GM19328 (cell line): ENCODE measurements around the gene CTSE.
"Not testable (repeated sequence)": the region's sequence is repeated elsewhere in the genome, so short reads cannot be mapped to it uniquely, and the experiment has no call there.

Experiments used
- ATAC-seq: cut with Tn5 transposase; IDR thresholded peaks from one replicate; pipeline ENCODE4 v1.9.1; 2021; ENCODE audit warnings: mild to moderate bottlenecking, moderate library complexity; ENCODE audit not compliant: unreplicated experiment

The CTSE gene

DNA sequence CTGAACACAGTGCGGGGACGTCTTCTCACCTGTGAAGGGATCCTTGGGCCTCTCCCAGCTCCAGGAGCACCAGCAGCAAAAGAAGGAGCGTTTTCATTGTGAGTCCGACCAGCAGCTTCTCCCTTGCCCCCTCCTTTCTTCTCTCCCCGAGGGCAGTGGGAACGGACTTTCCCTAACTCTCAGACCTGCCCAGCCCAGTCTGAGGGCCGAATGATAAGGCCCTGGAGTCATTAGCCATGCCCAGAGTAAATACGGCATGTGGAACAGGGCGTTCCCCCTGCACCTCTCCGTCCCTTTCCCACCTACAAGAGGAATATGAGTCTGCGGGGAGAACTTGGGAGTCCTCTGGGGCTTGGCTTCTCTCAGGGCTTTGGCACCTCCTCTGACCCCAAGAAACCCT is at the start of gene CTSE:
Gene CTSE (minus strand): TSS at position 201 of the 400 bp plus-strand sequence. CDS start 104 bp downstream, at position 97.
- ATAC-seq, result no peak

DNA sequence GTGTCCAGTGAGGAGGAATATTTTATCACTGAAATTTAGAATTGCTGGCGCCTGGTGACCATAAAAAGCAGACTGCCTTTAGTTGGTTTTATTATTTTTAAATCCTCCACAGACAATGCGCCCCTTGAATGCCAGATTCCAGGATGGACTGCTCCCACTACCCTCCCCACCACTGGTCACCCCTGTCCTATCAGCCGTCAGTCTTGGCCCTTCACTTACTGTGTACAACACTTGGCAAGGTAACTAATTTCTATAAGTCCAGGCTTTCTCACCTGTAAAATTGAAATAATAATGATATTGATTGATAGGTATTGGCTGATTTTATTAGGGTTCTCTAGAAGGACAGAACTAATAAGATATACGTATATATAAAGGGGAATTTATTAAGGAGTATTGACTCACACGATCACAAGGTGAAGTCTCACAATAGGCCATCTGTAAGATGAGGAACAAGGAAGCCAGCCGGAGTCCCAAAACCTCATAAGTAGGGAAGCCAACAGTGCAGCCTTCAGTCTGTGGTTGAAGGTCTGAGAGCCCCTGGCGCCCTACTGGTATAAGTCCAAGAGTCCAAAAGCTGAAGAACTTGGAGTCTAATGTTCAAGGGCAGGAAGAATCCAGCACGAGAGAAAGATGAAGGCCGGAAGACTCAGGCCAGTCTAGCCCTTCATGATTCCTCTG is 47.1 kb upstream of the CTSE start:
- no peak for ATAC-seq

DNA sequence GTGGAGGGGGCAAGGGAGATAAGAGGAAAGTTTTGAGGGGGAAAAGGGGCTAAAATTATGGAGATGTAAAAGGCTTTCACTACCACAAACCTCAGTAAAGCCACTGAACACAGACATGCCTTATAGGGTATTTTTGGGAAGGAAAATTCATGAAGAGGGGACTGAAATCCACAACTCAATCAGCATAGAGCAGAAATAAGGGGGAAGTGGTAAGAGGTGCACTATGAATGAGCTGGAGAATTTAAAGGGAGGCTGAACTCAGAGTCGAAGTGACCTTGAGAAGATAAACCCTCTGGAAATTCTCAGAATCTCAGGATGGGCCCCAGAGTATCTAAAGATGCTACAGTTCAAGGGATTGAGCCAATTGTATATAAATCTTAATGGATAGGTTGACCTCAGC is 44.6 kb upstream of the CTSE start:
- ATAC-seq, result no peak

DNA sequence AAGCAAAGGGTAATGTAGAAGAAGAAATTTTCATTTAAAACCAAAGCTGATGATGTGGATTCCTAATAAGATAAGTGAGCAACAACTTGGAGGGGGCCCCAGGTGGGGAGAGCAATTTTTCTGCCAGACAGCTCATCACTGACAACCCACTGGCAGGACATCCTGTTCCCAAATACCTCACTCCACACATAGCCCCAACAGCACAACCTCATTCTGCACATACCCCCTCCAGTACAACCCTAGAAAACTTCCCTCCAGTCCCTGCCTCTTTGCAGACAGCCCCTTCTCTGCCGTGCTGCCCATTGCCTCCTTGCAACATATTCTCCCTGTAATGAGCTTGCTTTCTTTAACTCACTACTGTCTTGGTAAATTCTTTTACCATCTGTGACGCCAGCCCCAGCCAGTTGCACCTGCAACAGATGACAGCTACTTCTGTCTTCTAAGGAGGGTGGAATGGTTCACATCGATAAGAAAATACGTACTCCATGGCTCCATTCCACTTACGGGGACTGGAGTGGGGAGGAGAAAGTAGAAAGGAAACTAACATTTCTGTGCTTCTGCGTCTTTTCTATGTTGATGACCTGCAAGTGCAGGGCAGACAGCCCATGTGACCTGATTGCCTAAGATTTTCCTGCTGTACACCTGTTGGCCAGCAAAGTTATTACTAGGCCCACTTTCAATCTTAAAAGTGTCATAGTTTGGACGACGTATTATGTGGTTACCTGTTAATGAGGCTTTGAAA is 44.0 kb upstream of the CTSE start:
- ATAC-seq, result no peak

DNA sequence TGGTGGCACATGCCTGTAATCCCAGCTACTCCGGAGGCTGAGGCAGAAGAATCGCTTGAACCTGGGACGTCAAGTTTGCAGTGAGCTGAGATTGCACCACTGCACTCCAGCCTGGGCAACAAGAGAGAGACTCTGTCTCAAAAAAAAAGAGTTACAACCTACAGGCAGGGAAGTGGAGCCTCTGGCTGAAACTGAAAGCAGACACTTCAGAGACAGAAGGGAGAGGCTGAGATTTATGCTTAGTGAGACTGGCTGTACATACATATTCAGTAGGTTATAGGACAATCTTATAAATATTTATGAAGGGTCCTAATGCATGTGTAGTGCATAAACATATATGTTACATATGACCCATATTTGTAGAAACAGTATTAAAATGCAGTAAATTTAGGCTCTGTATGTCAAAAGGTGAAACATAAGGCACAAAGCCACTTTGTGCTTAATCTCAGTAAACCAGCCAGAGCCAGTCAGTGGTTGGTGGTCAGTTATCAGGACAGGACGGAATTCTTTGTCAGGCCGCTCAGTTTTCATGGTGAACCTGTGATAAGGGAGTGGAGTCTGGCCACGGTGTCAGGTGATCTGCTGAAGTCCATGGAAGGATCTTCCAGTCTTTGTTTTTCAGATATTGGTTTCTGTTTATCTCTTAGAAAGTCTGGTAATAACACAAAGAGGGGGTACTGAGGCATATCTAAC is 42.9 kb upstream of the CTSE start:
- peak; percentile 91 for ATAC-seq

DNA sequence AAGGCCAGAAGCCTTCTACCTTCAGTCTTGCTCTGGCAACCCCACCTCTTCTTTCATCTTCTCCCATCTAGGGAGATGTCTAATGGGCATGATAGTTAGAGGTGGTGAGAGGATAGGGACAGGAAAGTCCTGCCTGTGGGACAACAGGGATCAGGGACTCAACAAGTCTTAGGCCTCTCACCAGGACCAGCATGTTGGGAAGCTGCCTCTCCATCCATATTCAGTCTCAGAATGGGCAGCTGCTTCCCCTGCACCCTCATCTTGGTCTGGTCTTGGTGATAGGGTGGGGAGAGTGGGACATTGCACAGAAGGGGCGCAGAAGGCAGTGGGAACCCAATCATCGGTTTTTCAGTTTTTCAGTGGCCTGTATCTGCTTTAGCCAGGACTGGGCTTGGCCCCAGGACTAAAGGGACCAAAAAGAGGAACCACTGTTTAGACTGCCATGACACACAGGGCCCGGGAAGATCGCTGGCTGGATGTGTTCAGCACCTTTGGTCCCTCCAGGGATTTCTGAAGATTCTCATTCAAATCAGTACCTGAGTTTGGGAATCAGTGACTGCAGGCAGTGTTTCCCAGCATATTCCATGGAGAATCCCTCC is 42.0 kb upstream of the CTSE start:
- ATAC-seq, result no peak

DNA sequence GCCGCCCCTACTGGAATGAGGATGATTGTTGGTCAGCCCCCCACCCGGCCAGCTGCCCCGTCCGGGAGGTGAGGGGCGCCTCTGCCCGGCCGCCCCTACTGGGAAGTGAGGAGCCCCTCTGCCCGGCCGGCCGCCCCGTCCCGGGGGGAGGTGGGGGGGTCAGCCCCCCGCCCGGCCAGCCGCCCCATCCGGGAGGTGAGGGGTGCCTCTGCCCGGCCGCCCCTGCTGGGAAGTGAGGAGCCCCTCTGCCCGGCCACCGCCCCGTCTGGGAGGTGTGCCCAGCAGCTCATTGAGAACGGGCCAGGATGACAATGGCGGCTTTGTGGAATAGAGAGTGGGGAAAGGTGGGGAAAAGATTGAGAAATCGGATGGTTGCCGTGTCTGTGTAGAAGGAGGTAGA is 40.8 kb upstream of the CTSE start:
- not testable (repeated sequence) for ATAC-seq

DNA sequence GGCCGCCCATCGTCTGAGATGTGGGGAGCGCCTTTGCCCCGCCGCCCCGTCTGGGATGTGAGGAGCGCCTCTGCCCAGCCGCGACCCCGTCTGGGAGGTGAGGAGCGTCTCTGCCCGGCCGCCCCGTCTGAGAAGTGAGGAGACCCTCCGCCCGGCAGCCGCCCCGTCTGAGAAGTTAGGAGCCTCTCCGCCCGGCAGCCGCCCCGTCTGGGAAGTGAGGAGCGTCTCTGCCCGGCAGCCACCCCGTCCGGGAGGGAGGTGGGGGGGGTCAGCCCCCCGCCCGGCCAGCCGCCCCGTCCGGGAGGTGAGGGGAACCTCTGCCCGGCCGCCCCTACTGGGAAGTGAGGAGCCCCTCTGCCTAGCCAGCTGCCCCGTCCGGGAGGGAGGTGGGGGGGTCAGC is 40.3 kb upstream of the CTSE start:
- not testable (repeated sequence) for ATAC-seq

DNA sequence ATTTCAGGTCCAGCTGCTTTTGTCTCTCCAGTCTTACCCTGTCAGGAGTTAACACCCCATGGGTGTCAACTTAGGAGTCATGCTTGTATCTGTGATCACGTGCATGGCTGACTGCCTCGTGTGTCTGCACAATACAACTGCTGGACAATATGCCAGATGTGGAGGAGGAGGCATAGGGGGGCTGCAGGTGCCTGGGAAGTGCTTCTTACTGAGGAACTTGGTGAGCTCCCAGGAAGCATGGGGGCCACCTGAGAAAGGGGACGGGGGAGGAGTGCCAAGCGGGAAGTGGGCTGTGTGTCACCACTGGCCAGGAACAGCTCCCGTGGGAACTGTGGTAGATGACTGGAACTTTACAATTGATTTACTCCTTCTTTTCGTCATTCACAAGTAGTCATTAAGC is 38.8 kb upstream of the CTSE start:
- no peak for ATAC-seq

DNA sequence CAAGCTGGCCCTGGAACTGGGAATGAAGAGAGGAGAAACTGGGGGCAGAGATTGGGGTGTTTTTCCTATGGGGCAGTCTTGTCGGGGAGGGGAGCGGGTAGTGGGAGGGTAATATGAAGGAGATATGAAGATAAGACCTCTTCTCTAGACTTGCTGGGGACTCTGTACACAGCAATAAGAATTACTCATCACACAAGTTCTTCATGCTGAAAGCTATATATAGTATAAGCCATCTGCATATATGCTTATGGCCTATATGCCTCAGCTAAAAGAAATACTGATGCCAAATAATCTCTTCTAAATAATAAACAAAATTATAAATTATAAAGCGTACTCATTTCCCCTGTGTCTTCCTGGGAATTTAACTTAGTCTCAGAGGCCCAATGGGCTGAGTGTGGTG is 37.1 kb upstream of the CTSE start:
- ATAC-seq, result no peak

DNA sequence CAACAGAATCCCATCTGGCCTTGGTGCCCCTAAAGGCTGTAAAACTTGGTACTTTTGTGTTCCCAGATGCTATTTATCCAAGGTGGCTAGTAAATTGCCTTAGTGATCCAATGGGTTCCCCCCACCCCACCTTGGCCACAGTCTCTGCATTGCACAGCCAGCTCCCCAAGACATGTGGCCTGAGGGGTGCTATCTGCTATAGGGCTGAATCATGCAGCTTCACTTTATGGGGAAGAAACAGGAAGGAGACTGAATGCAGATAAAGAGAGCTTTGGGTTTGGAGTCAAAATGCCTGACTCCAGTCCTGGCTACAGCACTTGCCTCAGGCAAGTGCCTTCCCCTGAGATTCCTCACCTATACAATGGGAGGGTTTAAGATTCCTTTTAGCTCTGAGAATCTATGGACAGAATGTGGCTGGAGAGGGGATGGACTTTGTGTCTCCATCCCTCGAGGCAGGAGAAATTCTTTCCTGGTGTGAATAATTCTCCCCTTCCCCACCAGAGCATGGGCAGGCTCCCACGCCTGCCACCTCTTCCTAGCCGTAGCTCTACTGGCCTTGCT is 35.7 kb upstream of the CTSE start:
- no peak for ATAC-seq

DNA sequence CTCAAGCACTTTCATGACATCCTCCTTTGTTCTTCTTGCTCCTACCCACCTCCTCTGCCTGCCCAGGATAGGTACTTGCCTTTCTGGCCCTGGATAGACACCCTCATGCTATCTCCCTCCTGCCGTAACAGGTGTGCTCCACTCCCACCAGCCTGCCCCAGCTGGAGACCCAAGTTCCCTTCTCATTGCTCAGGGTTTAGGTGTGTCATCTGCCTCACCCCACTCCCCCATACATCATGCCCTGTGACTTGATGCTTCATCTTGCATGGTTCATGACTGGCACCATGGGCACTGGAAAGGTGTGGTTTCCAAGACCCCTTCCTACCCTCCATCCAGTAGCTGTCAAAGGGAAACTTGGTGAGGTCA is 35.2 kb upstream of the CTSE start:
- no peak for ATAC-seq

DNA sequence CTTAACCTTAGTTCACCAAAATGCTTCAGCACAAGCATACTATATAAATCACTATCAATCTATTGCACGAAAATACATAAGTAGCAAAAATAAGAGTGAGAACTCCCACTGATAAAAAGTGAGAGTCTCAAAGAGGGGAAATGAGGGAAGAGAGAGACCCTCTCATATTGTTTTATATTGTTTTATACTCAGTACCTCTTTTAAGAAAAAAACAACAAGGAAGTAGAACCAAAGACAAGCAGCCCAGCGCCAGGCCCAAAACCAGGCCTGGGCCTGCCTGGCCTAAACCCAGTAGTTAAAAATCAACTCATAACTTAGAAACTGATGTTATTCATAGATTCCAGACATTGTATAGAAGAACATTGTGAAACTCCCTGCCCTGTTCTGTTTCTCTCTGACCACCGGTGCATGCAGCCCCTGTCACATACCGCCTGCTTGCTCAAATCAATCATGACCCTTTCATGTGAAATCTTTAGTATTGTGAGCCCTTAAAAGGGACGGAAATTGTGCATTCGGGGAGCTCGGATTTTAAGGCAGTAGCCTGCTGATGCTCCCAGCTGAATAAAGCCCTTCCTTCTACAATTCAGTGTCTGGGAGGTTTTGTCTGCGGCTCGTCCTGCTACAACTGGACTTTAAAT is 34.7 kb upstream of the CTSE start:
- ATAC-seq, result not testable (repeated sequence)

DNA sequence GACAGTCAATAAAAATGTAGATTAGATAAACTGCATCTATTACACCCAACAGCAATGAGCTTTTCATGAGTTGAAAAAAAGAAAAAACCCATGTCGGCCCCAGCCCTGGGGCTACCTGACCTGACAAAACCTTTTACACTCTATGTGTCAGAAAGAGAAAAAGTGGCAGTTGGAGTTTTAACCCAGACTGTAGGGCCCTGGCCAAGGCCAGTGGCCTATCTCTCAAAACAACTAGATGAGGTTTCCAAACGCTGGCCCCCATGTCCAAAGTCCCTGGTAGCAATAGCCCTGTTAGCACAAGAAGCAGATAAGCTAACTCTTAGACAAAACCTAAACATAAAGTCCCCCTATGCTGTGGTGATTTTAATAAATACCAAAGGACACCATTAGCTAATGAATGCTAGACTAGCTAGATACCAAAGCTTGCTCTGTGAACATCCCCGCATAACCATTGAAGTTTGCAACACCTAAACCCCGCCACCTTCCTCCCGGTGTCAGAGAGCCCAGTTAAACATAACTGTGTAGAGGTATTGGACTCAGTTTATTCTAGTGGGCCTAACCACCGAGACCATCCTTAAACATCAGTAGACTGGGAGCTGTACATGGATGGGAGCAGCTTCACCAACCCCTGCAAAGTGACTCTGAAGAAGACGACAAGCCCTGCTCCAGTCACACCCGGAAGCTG is 32.1 kb upstream of the CTSE start:
- ATAC-seq, result not testable (repeated sequence)

DNA sequence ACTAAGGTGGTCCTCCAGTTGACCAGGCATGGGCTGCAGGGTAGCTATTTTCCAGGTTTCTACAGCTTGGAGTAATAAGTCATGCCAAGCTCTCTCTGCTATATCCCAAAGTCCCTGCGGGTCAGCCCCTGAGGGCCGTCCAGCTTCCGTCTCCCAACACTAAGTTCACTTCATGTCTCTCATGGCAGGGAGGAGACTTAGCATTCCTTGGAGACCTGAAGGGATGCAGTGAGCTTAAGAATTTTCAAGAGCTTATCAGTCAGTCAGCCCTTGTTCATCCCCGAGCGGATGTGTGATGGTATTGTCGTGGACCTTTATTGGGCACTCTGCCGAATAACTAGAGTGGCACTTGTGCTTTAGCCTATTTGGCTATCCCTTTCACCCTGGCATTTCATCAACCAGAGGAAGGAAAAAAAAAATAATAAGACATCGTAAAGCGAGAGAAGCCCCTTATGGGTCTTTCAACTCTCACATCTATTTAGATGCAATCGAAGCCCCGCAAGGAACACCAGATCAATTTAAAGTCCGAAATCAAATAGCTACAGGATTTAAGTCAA is 31.5 kb upstream of the CTSE start:
- ATAC-seq, result not testable (repeated sequence)

DNA sequence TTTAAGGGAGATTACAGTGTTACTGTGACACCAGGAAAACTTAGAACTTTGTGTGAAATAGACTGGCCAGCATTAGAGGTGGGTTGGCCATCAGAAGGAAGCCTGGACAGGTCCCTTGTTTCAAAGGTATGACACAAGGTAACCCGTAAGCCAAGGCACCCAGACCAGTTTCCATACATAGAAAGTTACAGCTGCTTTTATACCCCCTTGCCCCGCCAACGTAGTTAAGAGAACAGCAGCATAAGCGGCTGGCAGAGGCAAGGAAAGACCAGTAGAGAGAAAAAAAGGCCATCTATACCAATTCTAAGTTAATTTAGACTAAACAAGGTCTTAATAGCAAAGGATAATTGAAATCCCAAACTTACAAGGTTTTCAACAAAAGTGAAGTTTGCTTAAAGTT is 29.9 kb upstream of the CTSE start:
- not testable (repeated sequence) for ATAC-seq

DNA sequence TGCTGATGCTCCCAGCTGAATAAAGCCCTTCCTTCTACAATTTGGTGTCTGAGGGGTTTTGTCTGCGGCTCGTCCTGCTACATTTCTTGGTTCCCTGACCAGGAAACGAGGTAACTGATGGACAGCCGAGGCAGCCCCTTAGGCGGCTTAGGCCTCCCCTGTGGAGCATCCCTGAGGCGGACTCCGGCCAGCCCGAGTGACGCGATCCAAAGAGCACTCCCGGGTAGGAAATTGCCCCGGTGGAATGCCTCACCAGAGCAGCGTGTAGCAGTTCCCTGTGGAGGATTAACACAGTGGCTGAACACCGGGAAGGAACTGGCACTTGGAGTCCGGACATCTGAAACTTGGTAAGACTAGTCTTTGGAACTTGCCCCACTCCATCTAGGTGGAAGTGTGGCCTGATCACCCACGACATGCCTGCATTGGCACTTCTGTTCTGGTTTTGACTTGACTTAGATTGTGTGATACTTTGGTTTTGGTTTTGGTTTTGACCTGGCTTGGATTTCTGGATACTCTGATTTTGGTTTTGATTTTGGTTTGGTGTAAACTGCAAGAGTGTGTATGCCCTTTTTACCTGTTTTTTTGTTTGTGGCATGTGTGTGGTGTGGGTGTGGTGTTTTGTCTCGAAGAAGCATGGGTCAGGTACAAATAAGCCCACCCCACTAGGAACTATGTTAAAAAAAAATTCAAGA is 29.4 kb upstream of the CTSE start, which contains the start of gene RHEX:
Gene RHEX (plus strand): TSS at position 255 of the 692 bp plus-strand sequence. CDS start 44,656 bp downstream, outside the sequence.
- ATAC-seq, result not testable (repeated sequence)

DNA sequence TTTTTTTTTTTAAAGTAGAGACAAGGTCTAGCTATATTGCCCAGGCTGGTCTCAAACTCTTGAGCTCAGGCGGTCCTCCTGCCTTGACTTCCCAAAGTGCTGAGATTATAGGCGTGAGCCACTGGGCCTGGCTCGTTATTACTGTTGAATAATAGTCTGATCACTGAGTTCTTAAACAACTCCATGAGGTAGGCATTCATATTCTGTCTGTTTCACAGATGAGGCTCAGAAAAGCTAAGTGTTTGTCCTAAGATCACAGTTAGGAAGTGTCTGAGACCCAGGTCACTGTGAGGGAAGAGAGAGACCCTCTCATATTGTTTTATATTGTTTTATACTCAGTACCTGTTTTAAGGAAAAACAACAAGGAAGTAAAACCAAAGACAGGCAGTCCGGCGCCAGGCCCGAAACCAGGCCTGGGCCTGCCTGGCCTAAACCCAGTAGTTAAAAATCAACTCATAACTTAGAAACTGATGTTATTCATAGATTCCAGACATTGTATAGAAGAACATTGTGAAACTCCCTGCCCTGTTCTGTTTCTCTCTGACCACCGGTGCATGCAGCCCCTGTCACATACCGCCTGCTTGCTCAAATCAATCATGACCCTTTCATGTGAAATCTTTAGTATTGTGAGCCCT is 28.7 kb upstream of the CTSE start:
- ATAC-seq, result not testable (repeated sequence)
